ENCODE results near the gene IFT81. TPM values are rescaled to one million over a fixed set of nuclear protein-coding genes. Genes with fewer than 3 reads are reported as not detected.

Gene IFT81
- polyA plus RNA-seq, 1 of the 3 experiments (the other 2 are of a cell fraction): 7.9 TPM

GRCh38 chr12:110109037-110109836 lies 14.9 kb upstream of the IFT81 start:
- Histone ChIP-seq H3K4me3 (ENCODE audit: low read depth in 2 of 2, low read length in 1 of 2) (no peak overlapping the region), H2AFZ (ENCODE audit: low read depth) (peak overlapping the region; percentile 85), H3K27ac (ENCODE audit: low read depth in 2 of 2, low read length in 1 of 2) (peak overlapping the region; percentile 65 to 84), H3F3A (replicated peaks; ENCODE audit: insufficient read depth) (peaks cover 12% of the 10 kb centered on the region), H3K4me1 (ENCODE audit: control insufficient read depth in 1 of 2, insufficient read depth in 2 of 2, low read depth in 1 of 2, low read length in 1 of 2) (peaks cover 18 to 20% of the 10 kb centered on the region in 2 experiments), H3K9me3 (no peaks in the 10 kb centered on the region), H3K36me3 (replicated peaks in 1 of 2; ENCODE audit: control insufficient read depth in 1 of 2, insufficient read depth in 2 of 2, low read length in 1 of 2) (no peaks in the 10 kb centered on the region), H3K9ac (peak overlapping the region; percentile 48; the same call in 1 of the 2 replicates), H4K20me1 (ENCODE audit: insufficient read depth) (no peaks in the 10 kb centered on the region), H3K9me2 (no peaks in the 10 kb centered on the region), H3K4me2 (peak overlapping the region; percentile 34), H3K79me2 (ENCODE audit: insufficient read depth) (no peaks in the 10 kb centered on the region), H3K27me3 (ENCODE audit: insufficient read depth) (no peaks in the 10 kb centered on the region)
- ChIA-PET CTCF (no interaction called here), POLR2A (no interaction called here)
- 29% methylated on average over 13 of the region's 13 CpGs for WGBS (ENCODE audit: low lambda C conversion rate)
- DNase-seq: peak; percentile 34
- TF ChIP-seq SIN3A (IDR thresholded peaks at IDR 0.05; ENCODE audit: borderline replicate concordance, low read depth, low read length): 0 out of 2 replicates have a peak, but pooled peaks have one; percentile 33
- no peak for TF ChIP-seq RAD21 (IDR thresholded peaks at IDR 0.05; ENCODE audit: low read length)
- TF ChIP-seq, protein P1, sequence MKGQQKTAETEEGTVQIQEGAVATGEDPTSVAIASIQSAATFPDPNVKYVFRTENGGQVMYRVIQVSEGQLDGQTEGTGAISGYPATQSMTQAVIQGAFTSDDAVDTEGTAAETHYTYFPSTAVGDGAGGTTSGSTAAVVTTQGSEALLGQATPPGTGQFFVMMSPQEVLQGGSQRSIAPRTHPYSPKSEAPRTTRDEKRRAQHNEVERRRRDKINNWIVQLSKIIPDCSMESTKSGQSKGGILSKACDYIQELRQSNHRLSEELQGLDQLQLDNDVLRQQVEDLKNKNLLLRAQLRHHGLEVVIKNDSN (IDR thresholded peaks at IDR 0.05; ENCODE audit: borderline replicate concordance, low read depth): no peak
- no peak for TF ChIP-seq TEAD4 (IDR thresholded peaks at IDR 0.05; ENCODE audit: borderline replicate concordance, insufficient read depth)
- TF ChIP-seq POLR2AphosphoS5 (IDR thresholded peaks at IDR 0.05; ENCODE audit: low read depth, low read length): peak; percentile 55; the same call in 1 of the 2 replicates
- TF ChIP-seq TCF12 (IDR thresholded peaks at IDR 0.05): peak; percentile 83
- TF ChIP-seq FOSL2 (IDR thresholded peaks at IDR 0.05; ENCODE audit: borderline replicate concordance, low read depth): peak; percentile 40; the same call in 1 of the 2 replicates
- TF ChIP-seq ELF1 (IDR thresholded peaks at IDR 0.05): no peak
- TF ChIP-seq, protein P2, sequence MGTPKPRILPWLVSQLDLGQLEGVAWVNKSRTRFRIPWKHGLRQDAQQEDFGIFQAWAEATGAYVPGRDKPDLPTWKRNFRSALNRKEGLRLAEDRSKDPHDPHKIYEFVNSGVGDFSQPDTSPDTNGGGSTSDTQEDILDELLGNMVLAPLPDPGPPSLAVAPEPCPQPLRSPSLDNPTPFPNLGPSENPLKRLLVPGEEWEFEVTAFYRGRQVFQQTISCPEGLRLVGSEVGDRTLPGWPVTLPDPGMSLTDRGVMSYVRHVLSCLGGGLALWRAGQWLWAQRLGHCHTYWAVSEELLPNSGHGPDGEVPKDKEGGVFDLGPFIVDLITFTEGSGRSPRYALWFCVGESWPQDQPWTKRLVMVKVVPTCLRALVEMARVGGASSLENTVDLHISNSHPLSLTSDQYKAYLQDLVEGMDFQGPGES (IDR thresholded peaks at IDR 0.05; ENCODE audit: low read depth, low read length): no peak
- no peak for TF ChIP-seq YY1 (IDR thresholded peaks at IDR 0.05; ENCODE audit: low read depth)
- no peak for TF ChIP-seq ZBTB33 (IDR thresholded peaks at IDR 0.05; ENCODE audit: borderline replicate concordance, low read depth)
- 0 out of 4 replicates have a peak, but pooled peaks of 1 of the 2 experiments have one; percentile 13 for TF ChIP-seq EP300 (IDR thresholded peaks at IDR 0.05; ENCODE audit: borderline replicate concordance in 1 of 2, low read depth in 1 of 2, low read length in 1 of 2)
- no peak for TF ChIP-seq CHD2 (IDR thresholded peaks at IDR 0.05; ENCODE audit: low read length, partially characterized antibody)
- TF ChIP-seq RXRA (IDR thresholded peaks at IDR 0.05; ENCODE audit: borderline replicate concordance, low read depth): peak; percentile 96
- TF ChIP-seq, protein P3, sequence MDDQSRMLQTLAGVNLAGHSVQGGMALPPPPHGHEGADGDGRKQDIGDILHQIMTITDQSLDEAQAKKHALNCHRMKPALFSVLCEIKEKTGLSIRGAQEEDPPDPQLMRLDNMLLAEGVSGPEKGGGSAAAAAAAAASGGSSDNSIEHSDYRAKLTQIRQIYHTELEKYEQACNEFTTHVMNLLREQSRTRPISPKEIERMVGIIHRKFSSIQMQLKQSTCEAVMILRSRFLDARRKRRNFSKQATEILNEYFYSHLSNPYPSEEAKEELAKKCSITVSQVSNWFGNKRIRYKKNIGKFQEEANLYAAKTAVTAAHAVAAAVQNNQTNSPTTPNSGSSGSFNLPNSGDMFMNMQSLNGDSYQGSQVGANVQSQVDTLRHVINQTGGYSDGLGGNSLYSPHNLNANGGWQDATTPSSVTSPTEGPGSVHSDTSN (IDR thresholded peaks at IDR 0.05): no peak; the same call in 1 of the 2 replicates
- TF ChIP-seq CTCF (IDR thresholded peaks at IDR 0.05): peak; percentile 25; the same call in 1 of the 2 replicates
- TF ChIP-seq, protein P4, sequence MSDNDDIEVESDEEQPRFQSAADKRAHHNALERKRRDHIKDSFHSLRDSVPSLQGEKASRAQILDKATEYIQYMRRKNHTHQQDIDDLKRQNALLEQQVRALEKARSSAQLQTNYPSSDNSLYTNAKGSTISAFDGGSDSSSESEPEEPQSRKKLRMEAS (IDR thresholded peaks at IDR 0.05; ENCODE audit: low read depth): no peak; the same call in 1 of the 2 replicates
- no peak for TF ChIP-seq FOXM1 (IDR thresholded peaks at IDR 0.05; ENCODE audit: low read depth)
- TF ChIP-seq, protein P5, sequence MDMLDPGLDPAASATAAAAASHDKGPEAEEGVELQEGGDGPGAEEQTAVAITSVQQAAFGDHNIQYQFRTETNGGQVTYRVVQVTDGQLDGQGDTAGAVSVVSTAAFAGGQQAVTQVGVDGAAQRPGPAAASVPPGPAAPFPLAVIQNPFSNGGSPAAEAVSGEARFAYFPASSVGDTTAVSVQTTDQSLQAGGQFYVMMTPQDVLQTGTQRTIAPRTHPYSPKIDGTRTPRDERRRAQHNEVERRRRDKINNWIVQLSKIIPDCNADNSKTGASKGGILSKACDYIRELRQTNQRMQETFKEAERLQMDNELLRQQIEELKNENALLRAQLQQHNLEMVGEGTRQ (IDR thresholded peaks at IDR 0.05; ENCODE audit: borderline replicate concordance, low read depth, low read length): no peak
- TF ChIP-seq NRF1 (IDR thresholded peaks at IDR 0.05; ENCODE audit: low read depth, low read length): no peak
- no peak for TF ChIP-seq GATA2 (CRISPR knock-in tag; IDR thresholded peaks at IDR 0.05)
- TF ChIP-seq MEF2A (IDR thresholded peaks at IDR 0.05; ENCODE audit: borderline replicate concordance, low read depth): 0 out of 2 replicates have a peak, but pooled peaks have one; percentile 18
